WI38 (cell line): ENCODE data around the gene LCA5L.

Experiments
- H3K4me3 ChIP-seq: 2 replicates; pipeline ENCODE4 v1.5.1; 2011; ENCODE audit warnings: low read depth, mild to moderate bottlenecking, control low read depth, low read length
- CTCF ChIP-seq: IDR thresholded peaks from 2 replicates; pipeline ENCODE4 v1.5.1; 2012; ENCODE audit warnings: low read depth, mild to moderate bottlenecking, control low read depth, low read length

The LCA5L gene

GRCh38 chr21:39397646-39398385 lies 47.8 kb downstream of the LCA5L start:
- no peak for TF ChIP-seq CTCF
- H3K4me3 ChIP-seq = no peak overlapping the region

GRCh38 chr21:39392981-39393380 lies 52.6 kb downstream of the LCA5L start:
- H3K4me3 ChIP-seq = no peak overlapping the region
- no peak for TF ChIP-seq CTCF

GRCh38 chr21:39390212-39390765 lies 55.3 kb downstream of the LCA5L start:
- no peak for TF ChIP-seq CTCF
- no peak overlapping the region for H3K4me3 ChIP-seq

- TF ChIP-seq CTCF = no peak
- peak overlapping the region; percentile 61; the same call in 1 of the 2 replicates for H3K4me3 ChIP-seq
Measured at GRCh38 chr21:39388811-39389155, 56.8 kb downstream of the LCA5L start.

- TF ChIP-seq CTCF = peak; percentile 84
- H3K4me3 ChIP-seq = peak overlapping the region; percentile 61
Measured at GRCh38 chr21:39388038-39388810, 57.4 kb downstream of the LCA5L start.

GRCh38 chr21:39387461-39388037 lies 58.0 kb downstream of the LCA5L start:
- no peak for TF ChIP-seq CTCF
- peak overlapping the region; percentile 61 for H3K4me3 ChIP-seq
